H1 (cell line): Measurements from ENCODE around the gene TEAD1. TPM values are rescaled to one million over a fixed set of nuclear protein-coding genes. Genes with fewer than 3 reads are reported as not detected.

Source experiments
- BACH1 ChIP-seq: IDR thresholded peaks from 2 replicates; pipeline ENCODE4 v1.6.1; 2012; ENCODE audit warnings: low read length, improper control_type of control experiment
- BCL11A ChIP-seq, 2 experiments: IDR thresholded peaks; one replicate each; pipeline ENCODE4 v1.6.1; 2011; ENCODE audit warnings: low read depth in 2 of 2, low read length in 2 of 2, mild to moderate bottlenecking in 2 of 2
- BRCA1 ChIP-seq: IDR thresholded peaks from 2 replicates; pipeline ENCODE4 v1.6.1; 2012; ENCODE audit warnings: low read depth, low read length, improper control_type of control experiment
- CTCF ChIP-seq, 3 experiments: IDR thresholded peaks; 1 replicate in 2 of 3; 2 replicates in 1 of 3; pipeline versions ENCODE4 v1.5.1 to v1.6.1; 2011; ENCODE audit warnings: low read length in 3 of 3, mild to moderate bottlenecking in 3 of 3, inconsistent platforms in 2 of 3, low read depth in 1 of 3, moderate library complexity in 1 of 3; ENCODE audit not compliant: insufficient read depth in 1 of 3; ENCODE audit errors: control extremely low read depth in 1 of 3
- JUND ChIP-seq: IDR thresholded peaks from 2 replicates; pipeline ENCODE4 v1.6.1; 2011; ENCODE audit warnings: mild to moderate bottlenecking, improper control_type of control experiment, low read length
- POLR2AphosphoS5 ChIP-seq: IDR thresholded peaks from 2 replicates; pipeline ENCODE4 v1.6.1; 2011; ENCODE audit warnings: low read depth, low read length
- RBBP5 ChIP-seq: IDR thresholded peaks from 2 replicates; pipeline ENCODE4 v1.7.1; 2012; ENCODE audit warnings: low read depth, mild to moderate bottlenecking, inconsistent platforms, low read length, moderate library complexity, borderline replicate concordance
- TAF1 ChIP-seq: IDR thresholded peaks from 2 replicates; pipeline ENCODE4 v1.6.1; 2011; ENCODE audit warnings: mild to moderate bottlenecking, low read depth, low read length
- polyA plus RNA-seq, 7 experiments: library from polyadenylated mRNA; depleted of rRNA in 3 of 7; stranded (reverse) in 5 of 7; unstranded in 2 of 7; fragments of >200 nt in 5 of 7; fragments of 200-250 nt in 2 of 7; gene quantifications; 1 replicate in 5 of 7; 2 replicates in 1 of 7; 4 replicates in 1 of 7; pipeline versions ENCODE4 v1.2.1 to v1.2.3, GENCODE V29; 2011 to 2013; ENCODE audit warnings: missing spikeins in 2 of 7, mixed read lengths in 2 of 7
- total RNA-seq: library from RNA; stranded (reverse); fragmentation: NEBNext Ultra II Directional; extraction: Animal tissue kit (Norgen Biotek cat#: 25700); gene quantifications from 2 replicates; pipeline ENCODE4 v1.2.1, GENCODE V29; 2021

TEAD1 gene
- total and polyA plus RNA-seq, 2 of the 8 experiments (the other 6 are each of a cell fraction or from before 2014, with no cell fraction given): 15.6 to 67.4 TPM

- TF ChIP-seq JUND (no peak), BRCA1 (no peak), CTCF (IDR thresholded peaks at IDR 0.05; ENCODE audit: control extremely low read depth in 1 of 3, insufficient read depth in 1 of 3, low read depth in 1 of 3, low read length in 3 of 3) (no peak), BACH1 (no peak), TAF1 (no peak), POLR2AphosphoS5 (no peak), RBBP5 (no peak), BCL11A (IDR thresholded peaks at IDR 0.05; ENCODE audit: low read depth in 2 of 2, low read length in 2 of 2) (no peak)
Measured at GRCh38 chr11:12799334-12799835, 125.2 kb downstream of the TEAD1 start (continued).
